Retinal pigment epithelial cell (primary cell): Measurements from ENCODE around the gene PTPN2.
"Not testable (repeated sequence)": the region's sequence is repeated elsewhere in the genome, so short reads cannot be mapped to it uniquely, and the experiment has no call there.

ENCODE experiments used
- DNase-seq: peaks from one replicate; pipeline ENCODE4 v3.0.0-alpha.2; 2010; ENCODE audit warnings: low read depth
- H3K4me3 ChIP-seq: 2 replicates; pipeline ENCODE4 v1.5.1; 2011; ENCODE audit warnings: mild to moderate bottlenecking, low read length, control low read depth, moderate library complexity
- CTCF ChIP-seq: conservative IDR thresholded peaks from 2 replicates; pipeline ENCODE4 v1.5.1; 2011; ENCODE audit warnings: low read depth, low read length, control low read depth, inconsistent platforms

Gene PTPN2

DNA sequence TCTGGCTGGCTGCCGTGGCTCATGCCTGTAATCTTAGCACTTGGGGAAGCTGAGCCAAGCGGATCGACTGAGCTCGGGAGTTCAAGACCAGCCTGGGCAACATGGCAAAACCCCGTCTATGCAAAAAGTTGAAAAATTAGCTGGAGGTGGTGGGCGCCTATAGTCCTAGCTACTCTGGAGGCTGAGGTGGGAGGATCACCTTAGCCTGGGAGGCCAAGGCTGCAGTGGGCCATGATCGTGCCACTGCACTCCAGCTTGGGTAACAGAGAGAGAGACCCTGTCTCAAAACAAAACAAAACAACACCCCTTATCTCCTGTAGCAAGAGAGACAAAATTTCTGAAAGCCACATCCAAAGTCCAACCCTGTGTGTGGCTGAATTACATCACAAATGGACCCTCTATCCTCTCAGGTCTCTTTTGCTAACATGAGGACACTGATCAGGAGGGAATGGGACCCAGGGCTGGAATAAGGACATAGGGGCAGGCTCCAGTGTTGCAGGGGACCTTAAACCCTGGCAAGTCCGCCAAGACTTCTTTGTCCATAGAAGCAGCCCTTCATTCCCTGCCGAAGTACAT, 116.4 kb downstream of the PTPN2 start:
- H3K4me3 ChIP-seq = no peak overlapping the region
- DNase-seq = no peak
- no peak for TF ChIP-seq CTCF

DNA sequence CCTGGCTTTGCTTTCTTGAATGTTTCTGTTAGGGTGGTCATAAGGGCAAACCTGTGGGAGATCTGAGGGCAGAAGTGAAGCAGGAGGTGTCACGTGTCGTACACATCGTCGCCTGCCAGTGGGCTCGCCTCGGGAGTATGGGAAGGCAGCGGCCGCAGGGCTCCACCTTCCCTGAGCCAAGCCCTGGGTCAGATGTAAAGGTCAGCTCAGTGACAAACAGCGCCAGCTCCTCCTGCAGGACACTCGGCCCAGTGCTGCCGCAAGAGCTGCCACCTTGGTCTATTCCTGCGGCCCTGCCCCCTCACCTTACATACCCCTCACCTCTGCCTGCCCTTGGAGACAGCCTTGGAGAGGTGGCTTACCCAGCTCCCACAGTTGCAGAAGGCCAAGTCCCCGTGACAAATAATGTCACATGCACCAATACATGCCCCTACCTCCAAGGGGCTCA, 117.0 kb downstream of the PTPN2 start:
- H3K4me3 ChIP-seq = no peak overlapping the region
- DNase-seq = no peak
- TF ChIP-seq CTCF = peak; percentile 31

DNA sequence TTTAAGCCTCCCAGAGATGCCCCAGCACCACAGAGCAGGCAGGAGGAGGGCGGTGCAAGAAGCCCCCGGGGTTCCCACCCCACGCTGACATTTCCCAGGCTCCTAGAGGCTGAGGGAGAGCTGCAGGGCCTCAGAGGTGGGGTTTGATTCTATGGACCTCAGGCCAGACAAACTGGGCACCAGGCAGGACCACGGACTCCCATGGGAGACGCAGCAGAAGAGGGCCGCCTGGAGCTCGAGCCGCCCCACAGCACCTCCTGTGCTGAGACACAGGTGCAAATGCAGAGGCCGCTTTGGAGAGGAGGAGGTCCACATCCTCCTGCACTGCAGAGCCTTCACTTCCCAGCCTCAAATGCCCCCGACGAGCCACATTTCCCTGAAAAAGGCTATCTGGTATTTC, 118.5 kb downstream of the PTPN2 start:
- no peak overlapping the region for H3K4me3 ChIP-seq
- no peak for TF ChIP-seq CTCF
- no peak for DNase-seq

- no peak for DNase-seq
- no peak overlapping the region for H3K4me3 ChIP-seq
- no peak for TF ChIP-seq CTCF
These were observed 118.9 kb downstream of the PTPN2 start for GRCh38 chr18:12765126-12765525.

GRCh38 chr18:12758566-12758965, 125.5 kb downstream of the PTPN2 start:
- H3K4me3 ChIP-seq, DNase-seq: not testable (repeated sequence)

DNA sequence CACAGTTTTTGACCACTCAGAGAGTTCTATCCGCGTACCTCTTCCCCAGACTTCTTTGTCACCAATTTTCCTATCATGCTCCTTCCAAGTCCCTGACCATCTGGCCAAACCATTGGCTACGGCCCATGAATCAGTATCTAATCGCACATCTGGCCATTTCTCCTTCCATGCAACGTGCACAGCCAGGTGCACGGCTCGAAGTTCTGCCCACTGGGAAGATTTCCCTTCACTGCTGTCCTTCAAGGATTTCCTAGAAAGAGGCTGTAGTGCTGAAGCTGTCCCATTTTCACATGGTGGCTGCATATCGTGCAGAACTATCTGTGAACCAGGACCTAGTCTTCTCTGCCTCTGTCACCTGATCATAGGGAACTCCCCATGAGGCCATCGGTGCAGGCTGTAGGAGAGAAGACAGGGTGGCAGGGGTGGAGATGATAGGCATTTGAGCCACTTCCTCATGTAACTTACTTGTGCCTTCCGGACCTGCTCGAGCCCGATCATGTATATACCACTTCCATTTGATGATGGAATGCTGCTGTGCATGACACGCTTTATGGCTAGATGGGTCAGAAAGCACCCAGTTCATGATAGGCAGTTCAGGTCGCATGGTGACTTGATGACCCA, 127.3 kb downstream of the PTPN2 start:
- not testable (repeated sequence) for H3K4me3 ChIP-seq, DNase-seq

DNA sequence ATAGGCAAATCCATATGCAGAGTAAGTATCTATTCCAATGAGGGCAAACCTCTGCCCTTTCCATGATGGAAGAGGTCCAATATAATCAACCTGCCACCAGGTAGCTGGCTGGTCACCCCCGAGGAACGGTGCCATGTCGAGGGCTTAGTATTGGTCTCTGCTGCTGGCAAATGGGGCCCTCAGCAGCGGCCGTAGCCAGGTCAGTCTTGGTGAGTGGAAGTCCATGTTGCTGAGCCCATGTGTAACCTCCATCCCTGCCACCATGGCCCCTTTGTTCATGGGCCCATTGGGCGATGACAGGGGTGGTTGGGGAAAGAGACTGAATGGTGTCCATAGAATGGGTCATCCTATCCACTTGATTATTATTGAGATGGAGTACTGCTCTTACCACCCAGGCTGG, 128.4 kb downstream of the PTPN2 start:
- H3K4me3 ChIP-seq, DNase-seq: not testable (repeated sequence)

DNA sequence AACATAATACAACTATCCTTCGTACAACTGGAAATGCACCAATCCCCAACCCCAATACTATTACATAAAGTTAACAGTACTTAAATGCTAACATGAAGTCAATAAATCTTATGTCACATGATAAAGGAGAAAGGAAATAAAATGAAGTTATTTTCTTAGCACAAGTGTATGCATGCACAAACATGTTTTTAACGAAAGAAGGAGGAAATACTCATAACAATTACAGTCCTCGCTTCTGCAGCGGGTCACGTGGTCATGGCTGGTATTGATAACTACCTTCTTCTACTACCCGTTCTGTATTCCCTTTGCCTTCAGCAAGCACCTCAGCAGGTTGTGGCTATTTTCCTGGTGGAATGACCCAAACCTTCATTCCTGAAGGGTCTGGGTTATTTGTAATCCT, 129.5 kb downstream of the PTPN2 start:
- no peak for TF ChIP-seq CTCF
- no peak overlapping the region for H3K4me3 ChIP-seq
- no peak for DNase-seq

DNA sequence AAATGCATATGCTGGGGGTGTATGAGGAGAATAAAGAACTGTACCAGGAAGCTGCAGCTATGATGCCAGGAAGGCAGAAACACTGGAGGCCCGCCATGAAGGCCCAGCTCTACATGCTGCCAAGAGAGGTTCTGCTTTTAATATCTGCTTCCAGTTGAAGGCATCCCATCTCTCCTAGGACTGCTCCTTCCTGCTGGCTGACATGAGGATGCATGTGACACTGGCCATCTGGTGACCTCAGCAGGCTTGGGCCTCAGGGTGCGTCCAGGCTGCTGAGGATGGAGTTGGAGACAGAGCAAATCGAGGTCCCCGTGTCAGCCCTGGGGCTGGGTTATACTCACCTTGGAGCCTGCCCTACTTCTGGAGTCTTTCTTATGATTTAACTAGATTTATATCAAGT, 132.1 kb downstream of the PTPN2 start:
- no peak for TF ChIP-seq CTCF
- no peak for DNase-seq
- H3K4me3 ChIP-seq = no peak overlapping the region
